DND-41 (cell line): ENCODE data around the gene EVA1C.

Experiments
- ATAC-seq: fragments of 200-7000 bp; cut with Tn5 transposase; 3 replicates; pipeline ENCODE4 v1.9.1; 2021; ENCODE audit warnings: low read depth; ENCODE audit not compliant: insufficient read depth
- DNase-seq: peaks from one replicate; pipeline ENCODE4 v3.0.0-alpha.2; 2020
- H2AFZ ChIP-seq: 2 replicates; pipeline ENCODE4 v1.6.0; 2012; ENCODE audit warnings: low read depth, low read length
- H3K27ac ChIP-seq: 2 replicates; pipeline ENCODE4 v1.5.1; 2012; ENCODE audit warnings: low read length, inconsistent platforms
- H3K27me3 ChIP-seq: fragments of 200-600 bp; sonication (generic); 2 replicates; pipeline ENCODE4 v1.6.0; 2012; ENCODE audit warnings: low read length, mild to moderate bottlenecking, inconsistent platforms; ENCODE audit not compliant: insufficient read depth, poor library complexity
- H3K36me3 ChIP-seq: 2 replicates; pipeline ENCODE4 v1.5.1; 2012; ENCODE audit warnings: low read length, inconsistent platforms; ENCODE audit not compliant: insufficient read depth
- H3K4me1 ChIP-seq: 2 replicates; pipeline ENCODE4 v1.5.1; 2012; ENCODE audit warnings: mild to moderate bottlenecking, low read length; ENCODE audit not compliant: insufficient read depth
- H3K4me2 ChIP-seq: 2 replicates; pipeline ENCODE4 v1.6.0; 2012; ENCODE audit warnings: mild to moderate bottlenecking, moderate library complexity, low read length, inconsistent platforms; ENCODE audit not compliant: insufficient read depth
- H3K4me3 ChIP-seq, 2 experiments: fragments of 200-600 bp in 1 of 2; shearing (Covaris generic) in 1 of 2; 2 replicates each; pipeline ENCODE4 v1.5.1; 2012 to 2016; ENCODE audit warnings: inconsistent platforms in 2 of 2, low read length in 2 of 2, mild to moderate bottlenecking in 2 of 2, low read depth in 1 of 2, moderate library complexity in 1 of 2
- H3K79me2 ChIP-seq: 2 replicates; pipeline ENCODE4 v1.6.0; 2012; ENCODE audit warnings: low read length, inconsistent platforms; ENCODE audit not compliant: insufficient read depth
- H3K9ac ChIP-seq: 2 replicates; pipeline ENCODE4 v1.6.0; 2012; ENCODE audit warnings: low read depth, mild to moderate bottlenecking, inconsistent platforms, low read length, moderate library complexity
- H3K9me3 ChIP-seq: 2 replicates; pipeline ENCODE4 v1.5.1; 2012; ENCODE audit warnings: low read length, moderate library complexity, mild to moderate bottlenecking, inconsistent platforms; ENCODE audit not compliant: insufficient read depth, severe bottlenecking
- H4K20me1 ChIP-seq: 2 replicates; pipeline ENCODE4 v1.6.0; 2012; ENCODE audit warnings: low read length; ENCODE audit not compliant: insufficient read depth
- EZH2 ChIP-seq: IDR thresholded peaks from 3 replicates; pipeline ENCODE4 v1.6.1; 2012; ENCODE audit warnings: borderline replicate concordance, low read depth, mild to moderate bottlenecking, moderate library complexity, low read length, inconsistent platforms; ENCODE audit not compliant: severe bottlenecking
- TF ChIP-seq, protein P1 (sequence below): IDR thresholded peaks from 2 replicates; pipeline ENCODE4 v1.5.1; 2012; ENCODE audit warnings: borderline replicate concordance, low read length, moderate library complexity, mild to moderate bottlenecking; ENCODE audit not compliant: poor library complexity, severe bottlenecking; ENCODE audit errors: extremely low read depth

Gene EVA1C

DNA sequence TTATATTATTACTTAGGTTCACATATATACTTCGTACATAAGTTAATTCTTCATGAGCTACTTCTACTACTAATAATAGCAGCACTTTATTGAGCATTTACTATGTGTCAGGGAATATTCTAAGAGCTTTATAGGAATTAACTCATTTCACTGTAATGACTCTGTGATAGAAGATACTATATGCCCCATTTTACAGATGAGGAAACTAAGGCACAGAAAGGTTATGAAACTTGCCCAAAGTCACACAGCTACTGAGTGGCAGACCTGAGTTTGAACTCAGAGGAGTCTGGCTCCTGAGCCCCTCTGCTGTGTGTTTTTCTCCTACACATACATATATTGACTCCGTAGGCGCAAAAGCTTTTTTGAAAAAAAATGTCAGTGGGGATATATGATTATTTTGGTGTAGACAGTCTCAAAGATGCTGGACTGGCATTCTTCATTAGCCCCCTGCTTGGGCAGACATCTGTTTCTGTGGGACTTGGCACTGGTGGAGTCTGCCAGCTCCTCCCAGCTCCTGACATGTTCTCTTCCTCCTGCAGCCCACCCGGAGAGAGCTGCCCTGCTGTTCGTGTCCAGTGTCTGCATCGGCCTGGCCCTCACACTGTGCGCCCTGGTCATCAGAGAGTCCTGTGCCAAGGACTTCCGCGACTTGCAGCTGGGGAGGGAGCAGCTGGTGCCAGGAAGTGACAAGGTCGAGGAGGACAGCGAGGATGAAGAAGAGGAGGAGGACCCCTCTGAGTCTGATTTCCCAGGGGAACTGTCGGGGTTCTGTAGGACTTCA, 102.0 kb downstream of the EVA1C start:
- H2AFZ ChIP-seq: no peak overlapping the region
- no peaks in the 10 kb centered on the region for H3K27me3 ChIP-seq
- H3K9me3 ChIP-seq: no peaks in the 10 kb centered on the region
- DNase-seq: no peak
- TF ChIP-seq, protein P1, sequence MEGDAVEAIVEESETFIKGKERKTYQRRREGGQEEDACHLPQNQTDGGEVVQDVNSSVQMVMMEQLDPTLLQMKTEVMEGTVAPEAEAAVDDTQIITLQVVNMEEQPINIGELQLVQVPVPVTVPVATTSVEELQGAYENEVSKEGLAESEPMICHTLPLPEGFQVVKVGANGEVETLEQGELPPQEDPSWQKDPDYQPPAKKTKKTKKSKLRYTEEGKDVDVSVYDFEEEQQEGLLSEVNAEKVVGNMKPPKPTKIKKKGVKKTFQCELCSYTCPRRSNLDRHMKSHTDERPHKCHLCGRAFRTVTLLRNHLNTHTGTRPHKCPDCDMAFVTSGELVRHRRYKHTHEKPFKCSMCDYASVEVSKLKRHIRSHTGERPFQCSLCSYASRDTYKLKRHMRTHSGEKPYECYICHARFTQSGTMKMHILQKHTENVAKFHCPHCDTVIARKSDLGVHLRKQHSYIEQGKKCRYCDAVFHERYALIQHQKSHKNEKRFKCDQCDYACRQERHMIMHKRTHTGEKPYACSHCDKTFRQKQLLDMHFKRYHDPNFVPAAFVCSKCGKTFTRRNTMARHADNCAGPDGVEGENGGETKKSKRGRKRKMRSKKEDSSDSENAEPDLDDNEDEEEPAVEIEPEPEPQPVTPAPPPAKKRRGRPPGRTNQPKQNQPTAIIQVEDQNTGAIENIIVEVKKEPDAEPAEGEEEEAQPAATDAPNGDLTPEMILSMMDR: no peak
- no peak for TF ChIP-seq EZH2
- H3K9ac ChIP-seq: no peak overlapping the region
- no peak overlapping the region for H3K4me2 ChIP-seq
- no peaks in the 10 kb centered on the region for H3K36me3 ChIP-seq
- H3K27ac ChIP-seq: no peak overlapping the region
- no peak overlapping the region for H3K4me3 ChIP-seq
- H3K4me1 ChIP-seq: no peaks in the 10 kb centered on the region
- no peak for ATAC-seq
- no peaks in the 10 kb centered on the region for H4K20me1 ChIP-seq
- H3K79me2 ChIP-seq: no peaks in the 10 kb centered on the region

DNA sequence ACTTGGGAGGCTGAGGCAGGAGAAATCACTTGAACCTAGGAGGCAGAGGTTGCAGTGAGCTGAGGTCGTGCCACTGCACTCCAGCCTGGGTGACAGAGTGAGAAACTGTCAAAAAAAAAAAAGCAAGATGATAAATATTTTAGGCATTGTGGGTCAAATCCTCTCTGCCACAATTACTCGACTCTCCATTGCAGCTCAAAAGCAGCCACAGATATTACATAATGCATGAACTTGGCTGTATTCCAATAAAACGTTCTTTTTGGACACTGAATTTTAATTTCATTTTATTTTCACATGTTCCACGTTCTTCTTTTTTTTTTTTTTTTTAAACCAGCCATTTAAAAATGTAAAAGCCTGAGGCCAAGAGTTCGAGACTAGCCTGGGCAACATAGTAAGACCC, 103.4 kb downstream of the EVA1C start:
- TF ChIP-seq, protein P1: no peak
- no peak for TF ChIP-seq EZH2
- ATAC-seq: no peak
- no peaks in the 10 kb centered on the region for H3K27me3 ChIP-seq
- no peaks in the 10 kb centered on the region for H4K20me1 ChIP-seq
- no peak overlapping the region for H3K9ac ChIP-seq
- H3K4me2 ChIP-seq: no peak overlapping the region
- no peaks in the 10 kb centered on the region for H3K9me3 ChIP-seq
- DNase-seq: no peak
- no peaks in the 10 kb centered on the region for H3K79me2 ChIP-seq
- H2AFZ ChIP-seq: no peak overlapping the region
- no peak overlapping the region for H3K4me3 ChIP-seq
- no peaks in the 10 kb centered on the region for H3K36me3 ChIP-seq
- H3K27ac ChIP-seq: no peak overlapping the region
- no peaks in the 10 kb centered on the region for H3K4me1 ChIP-seq

DNA sequence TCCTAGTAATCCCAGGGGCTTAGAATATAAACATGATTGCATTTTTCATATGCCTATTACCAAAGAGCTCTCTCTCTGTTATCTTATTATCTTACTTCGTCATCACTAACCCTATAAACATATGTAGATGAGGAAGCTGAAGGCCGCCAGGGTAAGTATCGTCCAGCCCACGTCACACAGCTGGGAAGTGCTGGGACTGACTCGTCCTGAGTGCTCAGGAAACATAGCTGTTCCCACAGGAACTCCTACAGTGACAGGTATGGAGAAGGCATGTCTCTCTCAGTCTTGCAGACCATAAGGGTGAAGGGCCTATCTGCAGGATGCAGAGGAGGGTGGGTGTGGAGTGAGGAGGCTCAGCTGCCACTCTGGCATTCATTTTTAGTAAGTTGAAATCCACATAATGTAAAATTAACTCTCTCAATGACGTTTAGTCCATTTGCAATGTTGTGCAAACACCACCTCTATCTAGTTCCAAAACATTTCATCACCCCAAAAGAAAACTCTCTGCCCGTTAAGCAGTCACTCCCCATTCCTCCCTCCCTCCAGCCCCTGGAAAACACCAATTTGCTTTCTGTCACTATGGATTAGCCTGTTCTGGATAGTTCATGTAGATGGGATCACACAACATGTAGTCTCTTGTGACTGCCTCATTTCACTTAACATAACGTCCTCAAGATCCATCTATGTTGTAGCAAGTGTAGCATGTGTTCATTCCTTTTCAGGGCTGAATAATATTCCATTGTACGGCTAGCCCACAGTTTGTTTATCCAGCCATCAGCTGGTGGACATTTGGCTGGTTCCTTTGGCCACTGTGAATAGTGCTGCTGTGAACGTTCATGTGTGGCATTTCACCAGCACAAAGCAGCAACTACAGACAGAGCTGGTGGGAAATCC, 104.5 kb downstream of the EVA1C start:
- no peaks in the 10 kb centered on the region for H3K27me3 ChIP-seq
- no peak overlapping the region for H2AFZ ChIP-seq
- H3K79me2 ChIP-seq: no peaks in the 10 kb centered on the region
- TF ChIP-seq, protein P1: no peak
- no peak for TF ChIP-seq EZH2
- H3K4me2 ChIP-seq: no peak overlapping the region
- no peaks in the 10 kb centered on the region for H3K9me3 ChIP-seq
- DNase-seq (no peak), ATAC-seq (no peak)
- H3K36me3 ChIP-seq: no peaks in the 10 kb centered on the region
- H3K27ac ChIP-seq: no peak overlapping the region
- H3K4me3 ChIP-seq: no peak overlapping the region
- H3K4me1 ChIP-seq: no peaks in the 10 kb centered on the region
- no peaks in the 10 kb centered on the region for H4K20me1 ChIP-seq
- no peak overlapping the region for H3K9ac ChIP-seq
